Activated gamma-delta T cell treated with Interleukin-2 at 50 U/mL for 16 hours (primary cell): ENCODE results near the gene TMPRSS9.
"Not testable (repeated sequence)": the region's sequence is repeated elsewhere in the genome, so short reads cannot be mapped to it uniquely, and the experiment has no call there.

Experiments used
- DNase-seq: peaks from one replicate; pipeline ENCODE4 v3.0.0-alpha.2; 2020

TMPRSS9 gene

DNA sequence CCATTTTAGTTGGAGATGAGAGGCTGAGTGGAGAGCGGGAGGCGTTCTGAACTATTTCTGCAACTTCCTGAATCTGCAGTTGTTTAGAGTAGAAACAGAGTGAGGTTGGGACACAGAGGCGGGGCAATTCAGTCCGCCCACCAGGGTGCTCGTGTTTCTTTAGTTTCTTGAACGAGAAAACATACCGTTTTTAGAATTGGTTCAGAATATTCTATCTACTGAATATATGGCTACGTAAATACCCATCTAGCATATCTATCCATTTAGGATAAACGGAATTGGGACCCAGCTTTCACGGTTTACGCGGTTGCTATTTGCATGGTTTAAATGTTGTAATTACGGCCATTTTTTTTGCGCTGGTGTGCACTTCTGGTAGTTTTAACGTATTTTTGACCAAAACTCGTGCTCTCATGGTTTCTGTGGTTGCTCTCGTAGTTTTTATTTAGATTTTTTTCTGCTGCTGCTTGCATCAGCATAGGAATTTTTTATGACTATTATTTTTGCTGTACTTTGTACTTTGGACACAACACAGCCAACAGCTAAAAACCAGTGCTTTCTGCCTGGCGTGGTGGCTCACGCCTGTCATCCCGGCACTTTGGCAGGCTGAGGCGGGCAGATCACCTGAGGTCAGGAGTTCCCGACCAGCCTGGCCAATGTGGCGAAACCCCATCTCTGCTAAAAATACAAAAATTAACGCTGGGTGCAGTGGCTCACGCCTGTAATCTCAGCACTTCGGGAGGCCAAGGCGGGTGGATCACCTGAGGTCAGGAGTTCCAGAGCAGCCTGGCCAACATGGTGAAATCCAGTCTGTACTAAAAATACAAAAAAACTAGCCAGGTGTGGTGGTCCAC lies 34.6 kb downstream of the TMPRSS9 start:
- no peak for DNase-seq

DNA sequence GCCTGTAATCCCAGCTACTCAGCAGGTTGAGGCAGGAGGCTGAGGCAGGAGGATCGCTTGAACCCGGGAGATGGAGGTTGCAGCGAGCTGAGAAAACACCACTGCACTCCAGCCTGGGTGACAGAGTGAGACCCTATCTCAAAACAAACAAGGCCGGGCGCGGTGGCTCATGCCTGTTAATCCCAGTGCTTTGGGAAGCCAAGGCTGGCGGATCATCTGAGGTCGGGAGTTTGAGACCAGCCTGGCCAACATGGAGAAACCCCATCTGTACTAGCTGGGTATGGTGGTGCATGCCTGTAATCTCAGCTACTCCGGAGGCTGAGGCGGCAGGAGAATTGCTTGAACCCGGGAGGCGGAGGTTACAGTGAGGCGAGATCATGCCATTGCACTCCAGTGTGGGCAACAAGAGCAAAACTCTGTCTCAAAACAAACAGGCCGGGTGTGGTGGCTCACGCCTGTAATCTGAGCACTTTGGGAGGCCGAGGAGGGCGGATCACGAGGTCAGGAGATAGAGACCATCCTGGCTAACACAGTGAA lies 35.3 kb downstream of the TMPRSS9 start:
- not testable (repeated sequence) for DNase-seq

DNA sequence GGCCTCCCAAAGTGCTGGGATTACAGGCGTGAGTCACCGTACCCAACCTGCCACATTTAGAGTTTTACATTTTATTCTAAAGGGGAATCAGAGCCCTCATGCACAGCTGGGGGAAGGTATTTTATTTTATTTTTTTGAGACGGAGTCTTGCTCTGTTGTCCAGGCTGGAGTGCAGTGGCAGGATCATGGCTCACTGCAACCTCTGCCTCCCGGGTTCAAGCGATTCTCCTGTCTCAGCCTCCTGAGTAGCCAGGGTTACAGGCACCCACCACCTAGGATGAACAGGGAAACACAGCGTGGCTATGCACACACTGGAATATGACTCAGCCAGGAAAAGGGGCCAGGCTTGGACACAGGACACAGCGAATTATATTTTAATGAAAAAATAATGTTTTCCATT lies 37.1 kb downstream of the TMPRSS9 start:
- DNase-seq, result not testable (repeated sequence)

DNA sequence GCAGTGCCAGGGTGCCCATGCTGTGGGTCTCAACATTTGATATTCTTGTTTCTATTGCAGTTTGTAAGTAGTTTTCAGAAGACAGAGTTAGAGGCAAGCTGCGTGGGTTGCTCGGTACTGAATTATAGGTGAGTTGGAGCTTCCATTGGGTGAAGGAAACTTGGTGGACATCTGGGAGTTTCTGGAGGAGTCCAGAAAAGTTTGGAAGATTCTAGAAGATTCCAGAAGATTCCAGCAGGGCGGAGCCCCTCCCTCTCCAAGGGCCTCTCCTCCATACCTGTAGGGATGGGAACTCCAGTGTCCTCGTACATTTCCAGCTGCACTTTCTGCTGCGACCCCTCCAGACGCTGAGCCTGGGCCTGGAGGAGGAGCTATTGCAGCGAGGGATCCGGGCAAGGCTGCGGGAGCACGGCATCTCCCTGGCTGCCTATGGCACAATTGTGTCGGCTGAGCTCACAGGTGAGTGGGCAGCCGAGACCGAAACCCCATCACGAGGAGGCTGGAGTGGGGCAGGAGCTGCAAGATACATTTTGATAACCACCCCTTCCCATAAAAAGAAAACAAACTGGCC lies 38.8 kb downstream of the TMPRSS9 start:
- no peak for DNase-seq

DNA sequence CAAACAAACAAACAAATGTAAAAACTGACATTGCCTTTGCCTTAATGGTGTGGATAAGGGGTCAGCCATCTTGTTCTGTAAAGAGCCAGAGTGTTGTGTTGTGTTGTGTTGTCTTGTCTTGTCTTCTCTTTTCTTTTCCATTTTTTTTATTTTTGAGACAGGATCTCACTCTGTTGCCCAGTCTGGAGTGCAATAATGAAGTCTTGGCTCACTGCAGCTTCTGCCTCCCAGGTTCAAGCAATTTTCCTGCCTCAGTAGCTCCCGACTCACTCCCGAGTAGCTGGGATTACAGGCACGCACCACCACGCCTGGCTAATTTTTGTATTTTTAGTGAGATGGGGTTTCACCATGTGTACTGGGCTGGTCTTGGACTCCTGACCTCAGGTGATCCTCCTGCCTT lies 39.5 kb downstream of the TMPRSS9 start:
- no peak for DNase-seq

DNA sequence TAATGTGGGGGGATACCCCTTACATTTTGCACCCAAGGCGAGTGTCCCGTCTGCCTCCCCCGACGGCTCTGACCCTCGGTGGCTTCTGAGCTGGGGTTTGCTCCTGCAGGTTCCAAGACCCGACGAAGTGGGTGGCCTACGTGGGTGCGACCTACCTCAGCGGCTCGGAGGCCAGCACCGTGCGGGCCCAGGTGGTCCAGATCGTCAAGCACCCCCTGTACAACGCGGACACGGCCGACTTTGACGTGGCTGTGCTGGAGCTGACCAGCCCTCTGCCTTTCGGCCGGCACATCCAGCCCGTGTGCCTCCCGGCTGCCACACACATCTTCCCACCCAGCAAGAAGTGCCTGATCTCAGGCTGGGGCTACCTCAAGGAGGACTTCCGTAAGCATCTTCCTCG lies 48.2 kb downstream of the TMPRSS9 start:
- no peak for DNase-seq

DNA sequence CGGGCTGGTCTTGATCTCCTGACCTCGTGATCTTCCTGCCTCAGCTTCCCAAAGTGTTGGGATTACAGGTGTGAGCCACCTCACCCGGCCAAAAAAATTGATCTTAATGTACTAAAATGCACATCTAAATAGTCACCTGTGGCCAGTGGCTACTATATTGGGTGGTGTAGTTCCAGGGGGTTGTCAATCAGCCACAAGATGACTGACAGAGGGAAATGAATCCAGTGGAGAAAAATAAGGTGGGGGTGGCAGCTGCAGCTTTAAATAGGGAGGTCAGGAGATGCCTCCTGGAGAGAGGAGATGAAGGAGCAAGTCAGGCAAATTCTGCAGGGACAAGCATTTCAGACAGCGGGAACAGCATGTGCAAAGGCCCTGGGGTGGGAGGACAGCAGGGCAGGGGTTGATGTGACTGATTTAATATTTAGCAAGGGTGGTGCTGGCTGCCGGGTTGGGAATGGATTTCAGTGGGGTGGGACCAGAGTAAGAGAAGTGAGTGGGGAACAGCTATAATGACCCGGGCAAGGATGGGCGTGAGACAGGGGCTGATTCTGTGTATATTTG lies 49.4 kb downstream of the TMPRSS9 start:
- no peak for DNase-seq

DNA sequence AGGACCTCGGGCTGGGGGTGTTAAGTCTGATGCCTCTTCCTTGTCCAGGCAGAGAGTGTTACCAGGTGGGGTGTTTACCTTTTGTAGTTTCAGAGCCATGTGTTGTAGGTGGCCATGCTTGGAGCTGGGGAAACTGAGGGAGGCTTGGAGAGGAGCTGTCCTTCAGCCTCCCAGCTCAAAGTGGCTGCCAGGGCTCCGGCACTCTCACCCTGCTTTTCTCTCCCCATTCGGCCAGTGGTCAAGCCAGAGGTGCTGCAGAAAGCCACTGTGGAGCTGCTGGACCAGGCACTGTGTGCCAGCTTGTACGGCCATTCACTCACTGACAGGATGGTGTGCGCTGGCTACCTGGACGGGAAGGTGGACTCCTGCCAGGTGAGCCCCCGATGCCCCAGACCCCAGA lies 50.0 kb downstream of the TMPRSS9 start:
- no peak for DNase-seq

DNA sequence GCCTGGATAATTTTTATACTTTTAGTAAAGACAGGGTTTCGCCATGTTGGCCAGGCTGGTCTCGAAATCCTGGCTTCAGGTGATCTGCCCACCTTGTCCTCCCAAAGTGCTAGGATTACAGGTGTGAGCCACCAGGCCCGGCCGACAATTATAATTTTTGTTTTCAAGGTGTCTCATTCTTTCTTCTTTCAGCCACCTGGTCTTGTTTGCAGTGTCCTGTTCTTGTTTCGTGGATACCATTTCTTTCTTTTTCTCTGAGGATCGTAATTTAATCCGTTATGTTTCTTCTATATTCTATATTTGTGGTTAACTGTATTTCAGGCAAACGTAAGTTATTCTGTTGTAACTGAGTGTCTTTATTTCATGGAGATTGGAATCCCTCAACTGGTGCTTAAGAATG lies 51.6 kb downstream of the TMPRSS9 start:
- no peak for DNase-seq

DNA sequence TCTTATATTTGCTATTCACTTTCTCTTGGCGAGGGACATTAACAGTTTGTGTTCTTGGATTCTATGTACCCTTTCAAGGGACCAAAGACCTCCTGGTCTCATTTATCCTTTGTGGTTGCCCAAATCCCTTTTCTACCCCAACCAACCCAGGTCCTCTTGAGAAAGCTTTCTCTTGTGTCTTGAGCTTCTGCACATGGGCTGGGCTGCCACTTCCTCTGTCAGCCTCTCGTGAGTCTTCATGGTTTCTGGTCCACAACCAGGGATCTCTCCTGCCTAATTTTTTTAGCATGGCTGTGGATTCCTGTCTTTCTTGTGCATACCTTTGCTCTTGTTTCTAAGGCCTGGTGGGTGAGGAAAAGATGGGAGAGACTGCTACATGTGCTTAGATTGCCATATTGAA lies 52.4 kb downstream of the TMPRSS9 start:
- DNase-seq, result no peak

DNA sequence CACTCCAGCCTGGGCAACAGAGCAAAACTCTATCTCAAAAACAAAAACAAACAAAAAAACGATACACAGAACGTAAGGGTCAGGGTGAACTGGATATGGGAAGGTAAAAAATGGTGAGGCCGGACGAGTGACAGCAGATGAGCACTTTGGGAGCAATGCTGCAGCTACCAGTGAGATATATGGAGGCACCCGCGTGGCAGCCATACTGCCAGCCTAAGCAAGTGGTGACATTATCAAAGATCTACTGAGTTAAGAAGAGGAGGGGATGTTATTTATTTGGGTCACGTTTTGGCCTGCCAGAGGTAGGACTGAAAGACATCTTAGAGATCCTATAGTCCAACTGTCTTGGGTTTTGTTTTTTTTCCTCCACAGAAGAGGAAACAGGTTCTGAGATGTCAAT lies 53.1 kb downstream of the TMPRSS9 start:
- no peak for DNase-seq

DNA sequence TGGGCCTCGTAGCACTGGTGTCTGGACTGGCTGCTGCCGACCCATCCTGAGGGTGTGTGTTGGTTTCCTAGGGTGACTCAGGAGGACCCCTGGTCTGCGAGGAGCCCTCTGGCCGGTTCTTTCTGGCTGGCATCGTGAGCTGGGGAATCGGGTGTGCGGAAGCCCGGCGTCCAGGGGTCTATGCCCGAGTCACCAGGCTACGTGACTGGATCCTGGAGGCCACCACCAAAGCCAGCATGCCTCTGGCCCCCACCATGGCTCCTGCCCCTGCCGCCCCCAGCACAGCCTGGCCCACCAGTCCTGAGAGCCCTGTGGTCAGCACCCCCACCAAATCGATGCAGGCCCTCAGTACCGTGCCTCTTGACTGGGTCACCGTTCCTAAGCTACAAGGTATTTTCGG lies 53.6 kb downstream of the TMPRSS9 start:
- no peak for DNase-seq

DNA sequence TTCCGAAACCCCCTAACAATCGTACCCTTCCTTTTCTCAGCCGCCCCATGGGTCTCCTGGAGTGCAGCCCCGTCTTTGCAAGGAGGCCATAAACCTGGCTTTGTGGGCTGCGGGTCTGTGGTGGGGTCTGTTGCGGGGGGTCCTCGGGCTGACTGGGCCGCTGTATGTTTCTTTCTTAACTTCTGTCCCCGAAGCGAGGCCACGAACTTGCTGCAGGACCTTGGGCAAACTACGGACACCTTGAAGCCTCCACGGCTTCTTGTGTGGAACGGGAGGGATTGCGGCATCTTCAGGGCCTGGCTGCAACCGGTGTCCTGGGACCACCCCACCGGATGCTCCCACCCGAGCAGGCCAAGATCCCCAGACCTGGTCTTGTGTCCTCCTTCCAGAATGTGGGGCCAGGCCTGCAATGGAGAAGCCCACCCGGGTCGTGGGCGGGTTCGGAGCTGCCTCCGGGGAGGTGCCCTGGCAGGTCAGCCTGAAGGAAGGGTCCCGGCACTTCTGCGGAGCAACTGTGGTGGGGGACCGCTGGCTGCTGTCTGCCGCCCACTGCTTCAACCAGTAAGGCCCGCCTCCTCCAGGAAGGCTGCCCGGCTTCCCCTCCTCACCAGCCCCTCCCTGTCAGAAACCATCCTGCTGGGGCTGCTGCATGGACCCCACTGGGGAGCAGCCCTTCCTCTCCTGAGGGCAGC lies 55.4 kb downstream of the TMPRSS9 start:
- no peak for DNase-seq

DNA sequence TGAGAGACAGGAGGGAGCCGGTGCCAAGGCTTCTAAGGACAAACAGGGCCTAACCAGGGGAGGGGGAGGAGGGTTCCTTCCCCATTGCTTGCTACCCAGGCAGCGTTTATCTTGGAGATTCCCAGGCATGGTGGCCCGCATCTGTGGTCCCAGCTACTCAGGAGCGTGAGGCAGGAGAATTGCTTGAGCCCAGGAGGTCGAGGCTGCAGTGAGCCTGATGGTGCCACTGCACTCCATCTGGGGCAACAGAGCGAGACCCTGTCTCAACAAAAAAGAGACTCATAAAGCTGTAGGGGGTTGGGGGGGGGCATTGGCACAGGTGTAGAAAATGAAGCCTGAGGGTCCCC lies 55.9 kb downstream of the TMPRSS9 start:
- DNase-seq, result no peak

DNA sequence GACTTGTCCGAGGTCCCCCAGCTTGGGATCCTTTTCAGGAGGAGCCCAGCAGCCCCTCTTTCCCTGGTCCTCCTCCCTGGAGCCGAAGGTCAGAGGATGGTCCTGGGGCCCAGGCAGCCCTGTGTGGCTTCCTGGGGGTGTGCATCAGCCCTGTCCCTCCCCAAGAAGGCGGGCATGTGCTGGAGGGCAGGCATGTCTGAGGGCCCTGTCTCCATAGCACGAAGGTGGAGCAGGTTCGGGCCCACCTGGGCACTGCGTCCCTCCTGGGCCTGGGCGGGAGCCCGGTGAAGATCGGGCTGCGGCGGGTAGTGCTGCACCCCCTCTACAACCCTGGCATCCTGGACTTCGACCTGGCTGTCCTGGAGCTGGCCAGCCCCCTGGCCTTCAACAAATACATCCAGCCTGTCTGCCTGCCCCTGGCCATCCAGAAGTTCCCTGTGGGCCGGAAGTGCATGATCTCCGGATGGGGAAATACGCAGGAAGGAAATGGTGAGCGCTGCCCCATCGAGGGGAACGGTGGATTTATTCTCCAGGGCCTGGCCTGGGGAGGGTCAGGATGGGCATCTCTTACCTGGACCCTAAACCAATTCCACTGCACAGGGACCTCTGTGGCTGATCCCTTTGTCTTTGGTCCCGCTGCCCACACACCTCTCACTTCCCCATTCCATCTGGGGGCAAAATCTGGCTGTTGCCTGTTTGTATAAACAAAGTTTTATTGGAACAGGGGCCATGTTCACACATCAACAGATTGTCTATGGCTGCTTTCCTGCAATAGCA lies 56.4 kb downstream of the TMPRSS9 start:
- DNase-seq, result no peak

DNA sequence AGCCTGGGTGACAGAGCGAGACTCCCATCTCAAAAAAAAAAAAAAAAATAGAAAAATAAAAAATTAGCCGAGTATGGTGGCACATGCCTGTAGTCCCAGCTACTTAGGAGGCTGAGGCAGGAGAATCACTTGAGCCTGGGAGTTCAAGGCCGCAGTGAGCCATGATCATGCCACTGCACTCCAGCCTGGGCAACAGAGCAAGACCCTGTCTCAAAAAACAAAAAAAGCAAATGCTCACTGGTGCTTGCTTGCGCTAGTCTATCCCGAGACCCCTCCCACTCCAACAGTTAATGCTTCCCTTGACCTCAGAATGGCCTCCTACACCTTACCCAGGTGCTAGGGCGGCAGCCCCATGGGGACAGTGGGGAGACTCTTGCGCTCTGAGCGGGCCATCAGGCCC lies 57.4 kb downstream of the TMPRSS9 start:
- DNase-seq, result not testable (repeated sequence)

DNA sequence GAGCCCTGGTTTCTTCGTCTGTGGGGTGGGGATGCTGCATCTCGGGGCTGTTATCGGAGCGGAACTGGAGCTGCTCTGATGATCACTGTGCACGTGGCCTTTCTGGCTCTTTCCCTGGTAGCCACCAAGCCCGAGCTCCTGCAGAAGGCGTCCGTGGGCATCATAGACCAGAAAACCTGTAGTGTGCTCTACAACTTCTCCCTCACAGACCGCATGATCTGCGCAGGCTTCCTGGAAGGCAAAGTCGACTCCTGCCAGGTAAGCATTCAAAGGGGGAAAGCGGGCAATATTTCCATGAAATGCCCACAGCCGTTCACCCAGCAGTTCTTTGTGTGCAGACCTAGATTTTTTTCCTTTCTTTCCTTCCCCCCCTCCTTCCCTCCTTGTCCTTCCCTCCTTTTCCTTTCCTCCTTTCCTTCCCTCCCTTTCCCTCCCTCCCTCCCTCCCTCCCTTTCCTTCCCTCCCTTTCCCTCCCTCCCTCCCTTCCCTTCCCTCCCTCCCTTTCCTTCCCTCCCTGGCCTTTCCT lies 57.9 kb downstream of the TMPRSS9 start:
- DNase-seq, result no peak

DNA sequence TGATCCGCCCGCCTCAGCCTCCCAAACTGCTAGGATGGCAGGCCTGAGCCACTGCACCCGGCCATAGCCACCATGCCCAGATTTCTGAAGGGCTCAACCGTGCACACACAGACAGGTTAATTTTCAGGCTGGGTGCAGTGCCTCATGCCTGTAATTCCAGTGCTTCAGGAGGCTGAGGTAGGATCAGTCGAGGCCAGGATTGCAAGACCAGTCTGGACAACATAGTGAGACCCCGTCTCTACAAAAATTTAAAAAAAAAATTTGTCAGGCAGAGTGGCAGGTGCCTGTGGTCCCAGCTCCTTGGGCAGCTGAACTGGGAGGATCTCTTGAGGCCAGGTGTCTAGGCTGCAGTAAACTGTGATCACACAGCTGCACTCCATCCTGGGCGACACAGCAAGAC lies 59.7 kb downstream of the TMPRSS9 start:
- DNase-seq, result no peak

DNA sequence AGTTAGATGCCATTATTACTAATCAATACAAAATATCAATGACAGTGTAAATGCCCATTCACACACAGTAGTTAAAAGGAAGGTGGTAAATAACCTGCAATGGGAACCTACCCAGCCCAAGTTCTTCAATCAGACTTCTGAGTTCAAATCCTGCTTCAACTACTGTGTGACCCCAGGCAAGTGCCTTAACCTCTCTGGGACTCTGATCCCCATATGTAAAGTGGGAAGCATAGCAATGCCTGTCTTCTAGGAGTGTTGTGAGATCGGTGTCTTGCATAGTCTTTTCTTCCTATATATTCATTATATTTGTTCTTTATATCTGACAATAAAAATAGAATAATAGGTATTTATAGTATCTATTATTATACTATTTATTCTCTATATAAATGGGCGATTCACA lies 60.4 kb downstream of the TMPRSS9 start:
- DNase-seq, result no peak

DNA sequence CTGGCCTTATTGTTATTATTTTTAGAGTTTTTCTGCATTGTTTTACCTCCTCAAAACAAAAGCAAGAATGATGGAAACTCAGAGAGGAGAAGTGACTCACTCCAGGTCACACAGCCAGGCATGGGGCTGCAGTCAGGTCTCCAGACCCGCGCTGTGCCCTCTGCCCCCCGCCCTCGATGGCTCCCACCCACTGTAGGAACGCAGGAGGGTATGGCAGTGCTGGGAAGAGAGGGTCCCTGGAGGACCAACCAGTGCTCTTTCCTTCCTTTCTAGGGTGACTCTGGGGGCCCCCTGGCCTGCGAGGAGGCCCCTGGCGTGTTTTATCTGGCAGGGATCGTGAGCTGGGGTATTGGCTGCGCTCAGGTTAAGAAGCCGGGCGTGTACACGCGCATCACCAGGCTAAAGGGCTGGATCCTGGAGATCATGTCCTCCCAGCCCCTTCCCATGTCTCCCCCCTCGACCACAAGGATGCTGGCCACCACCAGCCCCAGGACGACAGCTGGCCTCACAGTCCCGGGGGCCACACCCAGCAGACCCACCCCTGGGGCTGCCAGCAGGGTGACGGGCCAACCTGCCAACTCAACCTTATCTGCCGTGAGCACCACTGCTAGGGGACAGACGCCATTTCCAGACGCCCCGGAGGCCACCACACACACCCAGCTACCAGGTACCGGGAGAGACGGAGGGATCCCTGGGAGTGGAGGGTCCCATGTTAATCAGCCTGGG lies 61.7 kb downstream of the TMPRSS9 start:
- DNase-seq, result no peak

DNA sequence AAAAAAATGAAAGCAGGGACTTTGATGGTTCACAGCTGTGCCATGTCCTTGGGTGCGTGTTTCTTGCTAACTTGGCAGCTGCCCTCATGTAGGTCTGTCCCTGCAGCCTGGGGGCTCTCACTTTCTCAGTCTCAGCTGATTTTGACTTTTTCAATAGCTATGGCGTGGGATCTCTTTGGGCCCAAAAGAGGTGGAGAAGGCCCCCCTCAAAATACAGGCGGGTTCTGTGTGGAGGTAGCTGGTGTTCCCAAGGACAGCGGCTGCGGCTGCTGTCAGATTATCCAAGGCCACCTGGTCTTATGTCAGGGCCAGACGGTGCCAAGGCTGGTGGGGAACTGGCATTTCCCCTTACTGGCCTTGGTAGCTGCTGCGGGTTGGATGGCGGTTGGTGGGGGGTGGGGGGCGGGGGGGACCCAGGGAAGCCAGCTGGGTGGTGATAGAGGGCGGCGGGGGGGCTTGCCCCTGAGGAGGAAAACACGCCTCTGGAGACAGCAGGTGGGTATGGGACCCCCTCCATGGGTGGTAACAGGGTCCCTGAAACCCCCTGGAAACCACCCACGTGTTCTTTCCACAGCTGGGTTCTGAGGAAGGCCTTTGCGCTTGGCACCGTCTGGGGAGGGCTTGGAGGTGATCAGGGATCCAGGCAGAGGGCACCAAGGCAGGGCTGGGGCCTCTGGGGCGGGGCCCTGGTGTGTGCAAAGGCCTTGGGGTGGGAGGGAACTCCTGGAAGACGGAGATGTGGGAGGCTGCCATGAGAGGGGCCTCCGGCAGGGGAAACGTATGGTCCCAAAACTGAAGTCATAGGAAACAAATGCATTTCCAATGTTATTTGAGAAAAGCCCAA lies 63.2 kb downstream of the TMPRSS9 start:
- DNase-seq, result no peak
